Stimulated activated CD4-positive, alpha-beta T cell treated with anti-CD3 and anti-CD28 coated beads, Interleukin-12 subunit alpha, Interleukin-12 subunit beta, amount 100 ng/mL, for 48 hours (primary cell): ENCODE data around the gene BCL2L11.

Experiments
- DNase-seq, 3 donors: peaks; one replicate each; pipeline ENCODE4 v3.0.0-alpha.2; 2020; ENCODE audit warnings: low read depth in 2 of 3, low spot score in 1 of 3

Gene BCL2L11

GRCh38 chr2:111117598-111118480, 2.9 kb upstream of the BCL2L11 start:
- peak; percentile 27 to 48 (median 28) for DNase-seq

GRCh38 chr2:111118481-111118980, 2.2 kb upstream of the BCL2L11 start:
- DNase-seq, result no peak

- peak in 2 of 3 donors; percentile 17 to 19 for DNase-seq
These were observed 1.5 kb upstream of the BCL2L11 start for GRCh38 chr2:111118981-111119821.

- DNase-seq, result no peak
These were observed 877 bp upstream of the BCL2L11 start for GRCh38 chr2:111119822-111120252.

GRCh38 chr2:111121028-111121827, 514 bp downstream of the BCL2L11 start:
- DNase-seq, result peak; percentile 24 to 39 (median 31)

GRCh38 chr2:111121828-111122630, 1.3 kb downstream of the BCL2L11 start:
- DNase-seq, result peak; percentile 61 to 77 (median 62)

GRCh38 chr2:111122631-111123421, 2.1 kb downstream of the BCL2L11 start:
- peak in 2 of 3 donors; percentile 8 to 35 for DNase-seq

GRCh38 chr2:111123751-111124150, 3.0 kb downstream of the BCL2L11 start:
- DNase-seq, result no peak

GRCh38 chr2:111126581-111126980, 5.9 kb downstream of the BCL2L11 start:
- DNase-seq, result no peak

- DNase-seq, result no peak
These were observed 6.6 kb downstream of the BCL2L11 start for GRCh38 chr2:111127351-111127750.

GRCh38 chr2:111128096-111128495, 7.4 kb downstream of the BCL2L11 start:
- no peak for DNase-seq

GRCh38 chr2:111133603-111134002, 12.9 kb downstream of the BCL2L11 start:
- DNase-seq, result no peak

GRCh38 chr2:111134055-111134454, 13.3 kb downstream of the BCL2L11 start:
- DNase-seq, result no peak

GRCh38 chr2:111135237-111135909, 14.7 kb downstream of the BCL2L11 start:
- no peak for DNase-seq

- no peak for DNase-seq
These were observed 15.2 kb downstream of the BCL2L11 start for GRCh38 chr2:111135910-111136297.

- DNase-seq, result no peak
These were observed 18.1 kb downstream of the BCL2L11 start for GRCh38 chr2:111138839-111139238.

- DNase-seq, result no peak
These were observed 19.1 kb downstream of the BCL2L11 start for GRCh38 chr2:111139637-111140317.

- DNase-seq, result no peak
These were observed 20.1 kb downstream of the BCL2L11 start for GRCh38 chr2:111140815-111141214.
